SU-DHL-6 (cell line): ENCODE data around the gene CKM.
"Not testable (repeated sequence)": the region's sequence is repeated elsewhere in the genome, so short reads cannot be mapped to it uniquely, and the experiment has no call there.

Experiments used
- H2AFZ ChIP-seq: fragments of 200-600 bp; sonication (generic); 2 replicates; pipeline ENCODE4 v1.6.1; 2014; ENCODE audit warnings: low read depth, mild to moderate bottlenecking, moderate library complexity, mixed read lengths, antibody characterized with exemption, low read length; ENCODE audit not compliant: severe bottlenecking
- H3F3A ChIP-seq: fragments of 200-600 bp; shearing (Covaris generic); 2 replicates; pipeline ENCODE4 v1.6.0; 2016; ENCODE audit warnings: antibody characterized with exemption, mild to moderate bottlenecking; ENCODE audit not compliant: insufficient read depth
- H3K27ac ChIP-seq: fragments of 200-600 bp; sonication (generic); 2 replicates; pipeline ENCODE4 v1.5.1; 2016; ENCODE audit warnings: low read depth, mild to moderate bottlenecking, low read length, moderate library complexity, mixed read lengths
- H3K27me3 ChIP-seq: fragments of 200-600 bp; sonication (generic), shearing (Covaris generic); 2 replicates; pipeline ENCODE4 v1.6.0; 2014; ENCODE audit warnings: mild to moderate bottlenecking, low read length
- H3K36me3 ChIP-seq: fragments of 200-600 bp; sonication (generic); 2 replicates; pipeline ENCODE4 v1.6.1; 2014; ENCODE audit warnings: mild to moderate bottlenecking, low read length, mixed read lengths
- H3K4me2 ChIP-seq: fragments of 300-600, 200-600 bp; shearing (Covaris generic), sonication (generic); 2 replicates; pipeline ENCODE4 v1.6.0; 2014; ENCODE audit warnings: low read length, low read depth, mild to moderate bottlenecking; ENCODE audit not compliant: poor library complexity, severe bottlenecking
- H3K4me3 ChIP-seq: fragments of 200-600 bp; sonication (generic); 2 replicates; pipeline ENCODE4 v1.5.1; 2014; ENCODE audit warnings: antibody characterized with exemption, low read length, mild to moderate bottlenecking, mixed read lengths; ENCODE audit not compliant: insufficient read depth, poor library complexity, severe bottlenecking
- H3K79me2 ChIP-seq: fragments of 200-600 bp; sonication (generic); 2 replicates; pipeline ENCODE4 v1.6.1; 2014; ENCODE audit warnings: mild to moderate bottlenecking, low read length, moderate library complexity; ENCODE audit not compliant: insufficient read depth
- H3K9ac ChIP-seq: fragments of 200-600 bp; sonication (generic); 2 replicates; pipeline ENCODE4 v1.7.0; 2014; ENCODE audit warnings: mild to moderate bottlenecking, low read length
- H3K9me2 ChIP-seq: fragments of 200-600 bp; sonication (generic); replicated peaks from 2 replicates; pipeline ENCODE4 v1.6.1; 2014; ENCODE audit warnings: low read length; ENCODE audit not compliant: insufficient read depth
- H3K9me3 ChIP-seq: fragments of 200-600 bp; sonication (generic); 2 replicates; pipeline ENCODE4 v1.6.1; 2014; ENCODE audit warnings: low read length, mixed read lengths; ENCODE audit not compliant: insufficient read depth
- H4K20me1 ChIP-seq: fragments of 200-600 bp; sonication (generic); 2 replicates; pipeline ENCODE4 v1.6.1; 2014; ENCODE audit warnings: low read depth, mild to moderate bottlenecking, antibody characterized with exemption, low read length, moderate library complexity, mixed read lengths
- EZH2phosphoT487 ChIP-seq: fragments of 200-600 bp; sonication (generic), shearing (Covaris generic); conservative IDR thresholded peaks from 2 replicates; pipeline ENCODE4 v1.6.1; 2018; ENCODE audit warnings: mild to moderate bottlenecking, antibody characterized with exemption, low read length, moderate library complexity, mixed read lengths
- TF ChIP-seq, protein P1 (sequence below): fragments of 200-600 bp; sonication (generic); IDR thresholded peaks from one replicate; pipeline ENCODE4 v1.5.1; 2017; ENCODE audit warnings: antibody characterized with exemption, mild to moderate bottlenecking, low read length, moderate library complexity; ENCODE audit not compliant: insufficient read depth, poor library complexity, severe bottlenecking

CKM gene

DNA sequence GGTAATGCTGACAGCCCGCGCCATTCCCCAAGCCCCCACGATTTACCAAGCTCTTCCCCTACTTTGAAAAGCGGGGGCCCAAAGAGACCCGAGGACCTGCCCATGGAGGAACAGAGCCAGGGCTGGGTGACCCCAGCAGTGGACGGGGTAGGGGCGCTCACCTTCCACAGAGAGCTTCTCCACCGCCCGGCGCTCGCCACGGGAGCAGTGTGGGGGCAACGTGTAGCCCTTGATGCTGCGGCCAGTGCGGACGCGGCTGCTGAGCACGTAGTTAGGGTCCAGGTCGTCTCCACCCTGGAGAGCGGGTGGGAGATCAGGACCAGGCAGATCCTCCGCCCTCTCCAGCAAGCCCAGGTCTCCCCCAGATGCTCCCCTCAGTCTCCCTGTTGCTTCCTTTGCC lies 7.4 kb downstream of the CKM start:
- Histone ChIP-seq H3K9ac (no peak overlapping the region), H3K79me2 (no peaks in the 10 kb centered on the region), H3K9me2 (no peaks in the 10 kb centered on the region), H3K27ac (no peak overlapping the region), H2AFZ (no peak overlapping the region), H3K36me3 (no peaks in the 10 kb centered on the region), H3F3A (no peaks in the 10 kb centered on the region), H3K4me3 (no peak overlapping the region), H4K20me1 (no peaks in the 10 kb centered on the region), H3K4me2 (no peak overlapping the region), H3K9me3 (no peaks in the 10 kb centered on the region), H3K27me3 (no peaks in the 10 kb centered on the region)
- TF ChIP-seq, protein P1, sequence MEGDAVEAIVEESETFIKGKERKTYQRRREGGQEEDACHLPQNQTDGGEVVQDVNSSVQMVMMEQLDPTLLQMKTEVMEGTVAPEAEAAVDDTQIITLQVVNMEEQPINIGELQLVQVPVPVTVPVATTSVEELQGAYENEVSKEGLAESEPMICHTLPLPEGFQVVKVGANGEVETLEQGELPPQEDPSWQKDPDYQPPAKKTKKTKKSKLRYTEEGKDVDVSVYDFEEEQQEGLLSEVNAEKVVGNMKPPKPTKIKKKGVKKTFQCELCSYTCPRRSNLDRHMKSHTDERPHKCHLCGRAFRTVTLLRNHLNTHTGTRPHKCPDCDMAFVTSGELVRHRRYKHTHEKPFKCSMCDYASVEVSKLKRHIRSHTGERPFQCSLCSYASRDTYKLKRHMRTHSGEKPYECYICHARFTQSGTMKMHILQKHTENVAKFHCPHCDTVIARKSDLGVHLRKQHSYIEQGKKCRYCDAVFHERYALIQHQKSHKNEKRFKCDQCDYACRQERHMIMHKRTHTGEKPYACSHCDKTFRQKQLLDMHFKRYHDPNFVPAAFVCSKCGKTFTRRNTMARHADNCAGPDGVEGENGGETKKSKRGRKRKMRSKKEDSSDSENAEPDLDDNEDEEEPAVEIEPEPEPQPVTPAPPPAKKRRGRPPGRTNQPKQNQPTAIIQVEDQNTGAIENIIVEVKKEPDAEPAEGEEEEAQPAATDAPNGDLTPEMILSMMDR = no peak
- TF ChIP-seq EZH2phosphoT487 = no peak

DNA sequence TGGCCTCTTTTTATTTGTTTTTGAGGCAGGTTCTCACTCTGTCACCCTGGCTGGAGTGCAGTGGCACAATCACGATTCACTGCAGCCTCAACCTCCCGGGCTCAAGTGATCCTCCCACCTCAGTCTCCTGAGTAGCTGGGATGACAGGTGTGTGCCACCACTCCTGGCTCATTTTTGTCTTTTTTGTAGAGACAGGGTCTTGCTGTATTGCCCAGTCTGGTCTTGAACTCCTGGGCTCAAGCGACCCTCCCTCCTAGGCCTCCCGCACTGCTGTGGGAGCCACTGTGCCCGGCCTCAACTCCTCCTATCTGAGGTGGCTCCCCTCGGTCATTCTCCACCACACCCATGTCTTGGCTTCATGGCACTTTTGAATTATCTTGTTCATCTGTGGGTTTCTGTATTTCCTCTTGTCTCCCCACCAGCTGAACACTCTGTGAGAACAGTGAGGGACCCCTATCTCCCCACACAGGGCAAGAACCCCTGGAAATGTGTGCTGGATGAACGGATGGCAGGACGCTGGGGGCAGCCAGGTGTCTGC lies 7.9 kb downstream of the CKM start:
- no peaks in the 10 kb centered on the region for H3K36me3 ChIP-seq
- no peaks in the 10 kb centered on the region for H3K79me2 ChIP-seq
- H3K9me2 ChIP-seq = no peaks in the 10 kb centered on the region
- H2AFZ ChIP-seq = no peak overlapping the region
- H3K27me3 ChIP-seq = no peaks in the 10 kb centered on the region
- no peaks in the 10 kb centered on the region for H3K9me3 ChIP-seq
- H3F3A ChIP-seq = no peaks in the 10 kb centered on the region
- no peak overlapping the region for H3K9ac ChIP-seq
- TF ChIP-seq, protein P1 = no peak
- no peak for TF ChIP-seq EZH2phosphoT487
- H3K4me3 ChIP-seq = no peak overlapping the region
- no peaks in the 10 kb centered on the region for H4K20me1 ChIP-seq
- no peak overlapping the region for H3K4me2 ChIP-seq
- no peak overlapping the region for H3K27ac ChIP-seq

DNA sequence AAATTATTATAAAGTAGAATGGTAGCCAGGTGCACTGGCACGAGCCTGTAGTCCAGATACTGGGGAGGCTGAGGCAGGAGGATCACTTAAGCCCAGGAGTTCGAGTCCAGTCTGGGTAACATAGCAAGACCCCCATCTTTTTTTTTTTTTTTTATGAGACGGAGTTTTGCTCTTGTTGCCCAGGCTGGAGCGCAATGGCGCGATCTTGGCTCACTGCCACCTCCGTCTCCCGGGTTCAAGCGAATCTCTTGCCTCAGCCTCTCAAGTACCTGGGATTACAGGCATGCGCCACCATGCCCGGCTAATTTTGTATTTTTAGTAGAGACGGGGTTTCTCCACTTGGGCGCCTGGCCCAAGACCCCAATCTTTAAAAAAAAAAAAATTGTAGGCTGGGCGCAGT lies 10.4 kb downstream of the CKM start:
- not testable (repeated sequence) for H2AFZ ChIP-seq, H3K36me3 ChIP-seq, H3K27me3 ChIP-seq, H3K4me2 ChIP-seq, H3F3A ChIP-seq, H3K79me2 ChIP-seq, H3K9me3 ChIP-seq, H3K9me2 ChIP-seq, H3K4me3 ChIP-seq, H3K27ac ChIP-seq, H3K9ac ChIP-seq, H4K20me1 ChIP-seq

DNA sequence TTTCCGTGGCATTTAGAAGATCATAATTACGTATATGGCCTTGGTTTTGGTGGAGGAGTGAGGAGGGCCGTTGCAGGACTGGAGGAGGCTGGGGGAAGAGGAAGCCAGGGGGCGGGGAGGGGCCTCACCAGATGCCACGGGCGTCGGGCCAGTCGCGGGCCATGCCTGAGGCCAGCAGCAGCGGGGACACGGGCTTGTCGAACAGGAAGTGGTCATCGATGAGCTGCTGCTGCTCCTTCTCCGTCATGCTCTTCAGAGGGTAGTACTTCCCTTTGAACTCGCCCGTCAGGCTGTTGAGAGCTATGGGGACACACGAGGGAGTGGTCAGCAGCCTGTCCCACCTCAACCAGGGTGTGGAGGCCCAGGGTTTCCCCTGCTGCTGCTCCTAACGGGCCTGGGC lies 11.1 kb downstream of the CKM start:
- Histone ChIP-seq H3K9ac (no peak overlapping the region), H3K4me3 (no peak overlapping the region), H3K36me3 (no peaks in the 10 kb centered on the region), H2AFZ (no peak overlapping the region), H3F3A (no peaks in the 10 kb centered on the region), H4K20me1 (no peaks in the 10 kb centered on the region), H3K9me3 (no peaks in the 10 kb centered on the region), H3K79me2 (no peaks in the 10 kb centered on the region), H3K4me2 (no peak overlapping the region), H3K27me3 (no peaks in the 10 kb centered on the region), H3K9me2 (no peaks in the 10 kb centered on the region), H3K27ac (no peak overlapping the region)
- no peak for TF ChIP-seq EZH2phosphoT487
- TF ChIP-seq, protein P1 = no peak

DNA sequence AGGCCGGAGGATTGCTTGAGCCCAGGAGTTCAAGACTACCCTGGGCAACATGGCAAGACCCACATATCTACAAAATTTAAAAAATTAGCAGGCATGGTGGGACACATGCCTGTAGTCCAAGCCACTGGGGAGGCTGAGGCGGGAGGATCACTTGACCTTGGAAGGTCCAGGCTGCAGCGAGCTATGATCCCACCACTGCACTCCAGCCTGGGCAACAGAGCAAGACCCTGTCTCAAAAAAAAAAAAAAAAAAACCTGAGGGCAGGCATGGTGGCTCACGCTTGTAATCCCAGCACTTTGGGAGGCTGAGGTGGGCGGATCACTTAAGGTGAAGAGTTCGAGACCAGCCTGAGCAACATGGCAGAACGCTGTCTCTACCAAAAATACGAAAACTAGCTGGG lies 13.4 kb downstream of the CKM start:
- H2AFZ ChIP-seq, H3K9ac ChIP-seq, H3K27ac ChIP-seq, H3K79me2 ChIP-seq, H3K9me2 ChIP-seq, H4K20me1 ChIP-seq, H3K4me2 ChIP-seq, H3K36me3 ChIP-seq, H3F3A ChIP-seq, H3K4me3 ChIP-seq, H3K9me3 ChIP-seq, H3K27me3 ChIP-seq: not testable (repeated sequence)
